ENCODE data around the gene CNGB1.
A peak's percentile ranks its signal among the peaks of the same experiment; 100 is the strongest.
"Not testable (repeated sequence)": the region's sequence is repeated elsewhere in the genome, so short reads cannot be mapped to it uniquely, and the experiment has no call there.

CNGB1 gene

DNA sequence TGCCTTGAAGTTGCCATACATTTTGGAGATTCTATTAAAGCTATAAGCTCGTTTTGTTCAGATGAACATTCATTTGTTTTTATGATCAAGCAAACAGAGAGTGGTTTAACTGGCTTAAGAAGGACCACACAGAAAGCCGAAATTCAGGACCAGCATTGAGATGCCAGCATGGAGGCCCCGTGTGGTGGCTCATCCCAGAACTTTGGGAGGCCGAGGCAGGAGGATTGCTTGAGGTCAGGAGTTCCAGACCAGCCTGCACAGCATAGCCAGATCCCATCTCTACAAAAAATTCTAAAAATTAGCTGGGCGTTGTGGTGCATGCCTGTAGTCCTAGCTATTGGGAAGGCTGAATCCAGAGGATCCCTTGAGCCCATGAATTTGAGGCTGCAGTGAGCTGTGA lies 122.7 kb downstream of the CNGB1 start:
- DNase-seq: no peak
- no peak for TF ChIP-seq CTCF (IDR thresholded peaks at IDR 0.05; ENCODE audit: low read depth, low read length)
- Histone ChIP-seq H3K27me3 (ENCODE audit: insufficient read depth, low read depth, severe bottlenecking) (no peaks in the 10 kb centered on the region), H3K4me3 (ENCODE audit: low read depth, low read length) (no peak overlapping the region), H3K36me3 (no peaks in the 10 kb centered on the region), H3K27ac (0 out of 2 replicates have a peak overlapping the region, but pooled peaks have one; percentile 15), H3K9me3 (ENCODE audit: severe bottlenecking) (no peaks in the 10 kb centered on the region)

DNA sequence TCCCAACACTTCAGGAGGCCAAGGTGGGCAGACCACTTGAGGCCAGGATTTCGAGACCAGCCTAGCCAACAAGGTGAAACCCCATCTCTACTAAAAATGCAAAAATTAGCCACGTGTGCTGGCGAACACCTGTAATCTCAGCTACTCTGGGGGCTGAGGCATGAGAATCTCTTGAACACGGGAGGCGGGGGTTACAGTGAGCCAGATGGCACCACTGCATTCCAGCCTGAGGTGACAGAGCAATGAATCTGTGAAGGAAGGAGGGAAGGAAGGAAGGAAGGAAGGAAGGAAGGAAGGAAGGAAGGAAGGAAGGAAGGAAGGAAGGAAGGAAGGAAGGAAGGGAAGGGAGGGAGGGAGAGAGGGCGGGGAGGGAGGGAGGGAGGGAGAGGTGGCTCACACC lies 124.0 kb downstream of the CNGB1 start:
- not testable (repeated sequence) for H3K9me3 ChIP-seq (ENCODE audit: severe bottlenecking); H3K27me3 ChIP-seq (ENCODE audit: insufficient read depth, low read depth, severe bottlenecking); H3K36me3 ChIP-seq
- DNase-seq: peak; percentile 36
- Histone ChIP-seq H3K4me3 (ENCODE audit: low read depth, low read length) (peak overlapping the region; percentile 28), H3K27ac (peak overlapping the region; percentile 28)

DNA sequence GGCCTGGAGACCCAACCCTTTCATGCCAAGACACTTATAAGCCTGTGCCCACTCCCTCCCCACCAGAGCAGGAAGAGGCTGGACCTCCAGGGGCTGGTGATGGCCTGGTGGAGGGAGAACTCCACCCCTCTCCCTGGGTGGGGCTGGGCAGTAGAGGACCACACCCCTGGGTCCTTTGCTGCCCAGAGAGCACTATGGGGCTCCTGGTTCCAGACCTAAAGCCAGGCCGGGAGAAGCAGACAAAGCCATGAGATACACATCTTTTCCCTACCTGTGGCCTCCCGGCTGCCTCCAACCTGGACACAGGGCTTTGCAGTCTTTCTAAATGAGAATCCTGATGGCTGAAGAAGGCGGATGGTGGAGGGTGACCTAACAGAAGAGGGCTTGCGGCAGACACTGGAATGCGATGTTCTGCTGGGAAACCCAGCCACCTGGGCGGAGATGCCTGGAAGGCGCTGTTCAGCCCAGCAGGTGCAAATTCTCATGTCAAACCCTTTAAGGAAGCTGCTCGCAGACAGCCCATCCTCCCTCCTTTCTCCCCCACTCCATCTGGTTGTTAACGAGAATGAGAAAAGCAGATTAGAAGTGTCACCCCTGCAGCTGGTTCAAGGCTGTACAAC lies 124.7 kb downstream of the CNGB1 start:
- peak; percentile 82 for DNase-seq
- no peaks in the 10 kb centered on the region for H3K36me3 ChIP-seq
- H3K27ac ChIP-seq: no peak overlapping the region
- H3K9me3 ChIP-seq (ENCODE audit: severe bottlenecking): no peaks in the 10 kb centered on the region
- H3K4me3 ChIP-seq (ENCODE audit: low read depth, low read length): peak overlapping the region; percentile 28
- H3K27me3 ChIP-seq (ENCODE audit: insufficient read depth, low read depth, severe bottlenecking): no peaks in the 10 kb centered on the region
- TF ChIP-seq CTCF (IDR thresholded peaks at IDR 0.05; ENCODE audit: low read depth, low read length): no peak

- no peak overlapping the region for H3K4me3 ChIP-seq (ENCODE audit: low read depth, low read length)
- TF ChIP-seq CTCF (IDR thresholded peaks at IDR 0.05; ENCODE audit: low read depth, low read length): no peak
- no peaks in the 10 kb centered on the region for H3K9me3 ChIP-seq (ENCODE audit: severe bottlenecking)
- no peaks in the 10 kb centered on the region for H3K36me3 ChIP-seq
- DNase-seq: peak; percentile 16
- no peak overlapping the region for H3K27ac ChIP-seq
- H3K27me3 ChIP-seq (ENCODE audit: insufficient read depth, low read depth, severe bottlenecking): no peaks in the 10 kb centered on the region
These were observed 125.8 kb downstream of the CNGB1 start for GRCh38 chr16:57845115-57845514.

DNA sequence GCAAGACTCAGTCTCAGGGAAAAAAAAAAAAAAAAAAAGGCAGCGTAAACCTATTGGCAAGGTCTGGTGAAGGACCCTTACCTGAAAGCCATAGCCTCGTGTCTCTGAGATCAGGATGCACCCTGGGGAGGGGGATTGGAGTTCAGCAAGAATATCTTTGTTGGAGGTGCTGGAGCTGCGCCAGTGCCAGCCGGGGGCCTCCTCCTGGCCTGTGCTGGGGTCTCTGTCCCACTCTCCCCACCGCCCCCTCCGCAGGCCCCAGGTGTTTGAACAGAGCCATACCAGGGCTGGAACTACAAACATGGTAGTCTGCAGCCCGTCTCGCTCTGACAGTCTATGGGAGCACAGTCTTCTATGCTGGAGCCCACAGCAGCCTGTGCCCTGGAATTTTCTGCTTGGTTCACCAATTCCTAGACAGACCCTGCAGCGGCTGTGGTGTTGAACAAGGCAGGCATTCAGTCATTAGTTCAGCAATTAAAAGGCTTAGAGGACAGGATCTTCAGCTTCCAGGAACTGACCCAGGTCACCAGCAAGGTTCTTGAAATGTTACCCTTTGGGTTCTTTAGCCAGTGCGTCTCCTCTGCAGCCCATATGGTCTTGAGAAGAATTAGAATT lies 126.4 kb downstream of the CNGB1 start:
- Histone ChIP-seq H3K27ac (no peak overlapping the region), H3K4me3 (ENCODE audit: low read depth, low read length) (no peak overlapping the region), H3K9me3 (ENCODE audit: severe bottlenecking) (no peaks in the 10 kb centered on the region), H3K27me3 (ENCODE audit: insufficient read depth, low read depth, severe bottlenecking) (no peaks in the 10 kb centered on the region), H3K36me3 (no peaks in the 10 kb centered on the region)
- no peak for DNase-seq
- TF ChIP-seq CTCF (IDR thresholded peaks at IDR 0.05; ENCODE audit: low read depth, low read length): no peak

DNA sequence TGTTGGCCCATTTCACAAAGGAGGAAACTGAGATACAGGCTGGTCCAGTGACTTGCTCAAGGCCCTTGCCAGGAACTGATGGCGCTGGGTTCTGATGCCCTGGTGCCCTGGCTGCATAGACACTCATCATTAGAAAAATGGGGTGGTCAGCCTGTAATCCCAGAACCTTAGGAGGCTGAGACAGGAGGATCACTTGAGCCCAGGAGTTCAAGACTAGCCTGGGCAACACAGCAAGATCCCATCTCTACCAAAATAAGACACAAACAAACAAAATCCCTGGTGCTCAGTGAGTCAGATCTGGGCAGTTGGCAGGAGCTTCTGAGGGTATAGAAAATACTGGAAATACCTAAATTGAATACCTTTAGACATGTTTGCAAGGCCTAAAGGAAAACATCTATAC lies 127.5 kb downstream of the CNGB1 start:
- TF ChIP-seq CTCF (IDR thresholded peaks at IDR 0.05; ENCODE audit: low read depth, low read length): no peak
- Histone ChIP-seq H3K4me3 (ENCODE audit: low read depth, low read length) (no peak overlapping the region), H3K36me3 (no peaks in the 10 kb centered on the region), H3K27ac (no peak overlapping the region), H3K27me3 (ENCODE audit: insufficient read depth, low read depth, severe bottlenecking) (no peaks in the 10 kb centered on the region), H3K9me3 (ENCODE audit: severe bottlenecking) (no peaks in the 10 kb centered on the region)
- DNase-seq: no peak
